H1 (cell line): ENCODE measurements around the gene SERPINB1. TPM values are rescaled to one million over a fixed set of nuclear protein-coding genes. Genes with fewer than 3 reads are reported as not detected.

ENCODE experiments used
- CTCF ChIA-PET: fragments of 300-600 bp; sonication (Branson Sonifier 250); formaldehyde crosslinking; loops from one replicate; lab custom pipeline; 2021; ENCODE audit not compliant: partially characterized antibody; lab: Charles Lee
- POLR2A ChIA-PET: fragments of 300-600 bp; sonication (Branson Sonifier 250); formaldehyde crosslinking; loops from one replicate; lab custom pipeline; 2021; ENCODE audit warnings: inconsistent platforms; ENCODE audit not compliant: partially characterized antibody; lab: Charles Lee
- DNase-seq, 2 experiments: peaks; one replicate each; pipeline versions ENCODE4 v3.0.0 to v3.0.0-alpha.2; 2010 to 2022; ENCODE audit warnings: low spot score in 2 of 2, low read depth in 1 of 2, mixed read lengths in 1 of 2
- FAIRE-seq: peaks from 2 replicates; lab custom pipeline; 2011; peaks lifted over from hg19 to GRCh38; lab: Jason Lieb, UNC
- H2AFZ ChIP-seq: 2 replicates; pipeline ENCODE4 v1.8.1; 2012; ENCODE audit warnings: low read length, inconsistent platforms
- H2AK5ac ChIP-seq: 2 replicates; pipeline ENCODE4 v1.6.1; 2013; ENCODE audit warnings: low read depth, low read length
- H2BK120ac ChIP-seq: replicated peaks from 2 replicates; pipeline ENCODE3; 2013; ENCODE audit warnings: low read depth, low read length, inconsistent platforms
- H2BK12ac ChIP-seq: 2 replicates; pipeline ENCODE4 v1.6.1; 2013; ENCODE audit warnings: low read depth, low read length
- H2BK15ac ChIP-seq: 2 replicates; pipeline ENCODE4 v1.6.1; 2013; ENCODE audit warnings: low read length
- H2BK20ac ChIP-seq: 2 replicates; pipeline ENCODE4 v1.6.1; 2013; ENCODE audit warnings: low read length
- H2BK5ac ChIP-seq: 2 replicates; pipeline ENCODE4 v1.6.1; 2013; ENCODE audit warnings: low read depth, low read length
- H3K14ac ChIP-seq: 2 replicates; pipeline ENCODE4 v1.6.1; 2013; ENCODE audit warnings: inconsistent platforms; ENCODE audit not compliant: insufficient read length
- H3K18ac ChIP-seq: 2 replicates; pipeline ENCODE4 v1.6.1; 2013; ENCODE audit warnings: low read length; ENCODE audit errors: extremely low read depth
- H3K23ac ChIP-seq: 2 replicates; pipeline ENCODE4 v1.6.1; 2013; ENCODE audit warnings: inconsistent platforms; ENCODE audit not compliant: insufficient read length
- H3K23me2 ChIP-seq: 2 replicates; pipeline ENCODE4 v1.6.1; 2013; ENCODE audit warnings: low read depth, low read length
- H3K27ac ChIP-seq: 2 replicates; pipeline ENCODE4 v1.6.1; 2011; ENCODE audit warnings: low read depth, low read length, inconsistent platforms
- H3K27me3 ChIP-seq, 4 experiments: replicated peaks in 1 of 4; 1 replicate in 1 of 4; 2 replicates in 3 of 4; pipeline versions ENCODE4 v1.6.1 to v1.8.1; 2011 to 2013; ENCODE audit warnings: low read length in 3 of 4, mild to moderate bottlenecking in 3 of 4, inconsistent platforms in 2 of 4, mixed read lengths in 2 of 4, moderate library complexity in 1 of 4; ENCODE audit not compliant: control insufficient read depth in 3 of 4, insufficient read depth in 3 of 4; ENCODE audit errors: extremely low read depth in 1 of 4
- H3K36me3 ChIP-seq, 4 experiments: 2 replicates each; pipeline versions ENCODE4 v1.6.1 to v1.8.1; 2011 to 2013; ENCODE audit warnings: mild to moderate bottlenecking in 4 of 4, low read length in 3 of 4, moderate library complexity in 2 of 4, control low read depth in 1 of 4, inconsistent platforms in 1 of 4; ENCODE audit not compliant: insufficient read depth in 4 of 4, control insufficient read depth in 2 of 4
- H3K4ac ChIP-seq: replicated peaks from 2 replicates; pipeline ENCODE3; 2013; ENCODE audit warnings: low read length, low read depth, mixed read lengths, inconsistent platforms; ENCODE audit not compliant: insufficient read length
- H3K4me1 ChIP-seq, 4 experiments: replicated peaks in 1 of 4; 1 replicate in 1 of 4; 2 replicates in 3 of 4; pipeline versions ENCODE4 v1.6.1 to v1.8.1; 2011 to 2013; ENCODE audit warnings: low read length in 3 of 4, inconsistent platforms in 2 of 4, mixed read lengths in 1 of 4; ENCODE audit not compliant: insufficient read depth in 4 of 4, control insufficient read depth in 3 of 4
- H3K4me2 ChIP-seq, 2 experiments: 2 replicates each; pipeline versions ENCODE4 v1.6.1 to v1.8.1; 2011 to 2013; ENCODE audit warnings: low read depth in 2 of 2, low read length in 2 of 2, control low read depth in 1 of 2, inconsistent platforms in 1 of 2, mild to moderate bottlenecking in 1 of 2; ENCODE audit not compliant: insufficient read depth in 1 of 2
- H3K4me3 ChIP-seq, 4 experiments: fragments of 200-600, 300-600 bp in 1 of 4; sonication (generic), shearing (Covaris generic), sonication (Bioruptor Twin) in 1 of 4; 2 replicates each; pipeline versions ENCODE4 v1.5.1 to v1.8.1; 2011 to 2016; ENCODE audit warnings: low read length in 4 of 4, low read depth in 3 of 4, control low read depth in 2 of 4, inconsistent platforms in 2 of 4, mild to moderate bottlenecking in 2 of 4, mixed read lengths in 1 of 4, moderate library complexity in 1 of 4; ENCODE audit not compliant: insufficient read depth in 2 of 4; ENCODE audit errors: extremely low read depth in 1 of 4
- H3K56ac ChIP-seq: replicated peaks from 2 replicates; pipeline ENCODE3; 2013; ENCODE audit warnings: low read depth, mild to moderate bottlenecking, mixed read lengths, low read length, inconsistent platforms; ENCODE audit not compliant: insufficient read length
- H3K79me1 ChIP-seq: 2 replicates; pipeline ENCODE4 v1.6.1; 2013; ENCODE audit warnings: low read depth, low read length, control low read depth
- H3K79me2 ChIP-seq, 2 experiments: 2 replicates each; pipeline versions ENCODE4 v1.6.1 to v1.8.1; 2012 to 2013; ENCODE audit warnings: low read length in 2 of 2, mild to moderate bottlenecking in 2 of 2, inconsistent platforms in 1 of 2; ENCODE audit not compliant: insufficient read depth in 2 of 2, control insufficient read depth in 1 of 2
- H3K9ac ChIP-seq, 4 experiments: replicated peaks in 1 of 4; 1 replicate in 1 of 4; 2 replicates in 3 of 4; pipeline versions ENCODE4 v1.6.1 to v1.8.1; 2011 to 2013; ENCODE audit warnings: low read depth in 3 of 4, low read length in 3 of 4, control low read depth in 2 of 4, mild to moderate bottlenecking in 2 of 4, moderate library complexity in 2 of 4, inconsistent platforms in 1 of 4; ENCODE audit errors: extremely low read depth in 1 of 4
- H3K9me3 ChIP-seq, 2 experiments: 2 replicates each; pipeline versions ENCODE4 v1.6.1 to v1.8.1; 2012 to 2013; ENCODE audit warnings: mild to moderate bottlenecking in 2 of 2, moderate library complexity in 2 of 2, control low read depth in 1 of 2, inconsistent platforms in 1 of 2, low read depth in 1 of 2, low read length in 1 of 2, mixed read lengths in 1 of 2; ENCODE audit not compliant: insufficient read depth in 2 of 2
- H4K20me1 ChIP-seq, 2 experiments: replicated peaks in 1 of 2; 2 replicates each; pipeline versions ENCODE3 to v1.8.1; 2011 to 2013; ENCODE audit warnings: inconsistent platforms in 2 of 2, low read length in 2 of 2, mild to moderate bottlenecking in 1 of 2; ENCODE audit not compliant: insufficient read depth in 2 of 2, control insufficient read depth in 1 of 2
- H4K5ac ChIP-seq: 2 replicates; pipeline ENCODE4 v1.6.1; 2013; ENCODE audit warnings: low read length, low read depth, mixed read lengths, inconsistent platforms; ENCODE audit not compliant: insufficient read length
- H4K8ac ChIP-seq: 2 replicates; pipeline ENCODE4 v1.8.0; 2013; ENCODE audit warnings: mild to moderate bottlenecking, moderate library complexity, low read length, inconsistent platforms; ENCODE audit not compliant: insufficient read depth; ENCODE audit errors: extremely low read depth
- H4K91ac ChIP-seq: replicated peaks from 2 replicates; pipeline ENCODE3; 2013; ENCODE audit warnings: low read length, mixed read lengths, inconsistent platforms; ENCODE audit not compliant: insufficient read length
- ATF2 ChIP-seq: IDR thresholded peaks from 2 replicates; pipeline ENCODE4 v1.6.1; 2012; ENCODE audit warnings: low read length, inconsistent platforms
- ATF3 ChIP-seq: IDR thresholded peaks from 2 replicates; pipeline ENCODE4 v1.6.1; 2011; ENCODE audit warnings: low read depth, mild to moderate bottlenecking, low read length; ENCODE audit not compliant: insufficient read depth
- EGR1 ChIP-seq: IDR thresholded peaks from 2 replicates; pipeline ENCODE4 v1.6.1; 2011; ENCODE audit warnings: low read depth, low read length, borderline replicate concordance
- HDAC2 ChIP-seq, 2 experiments: fragments of 300-600 bp in 1 of 2; sonication (generic) in 1 of 2; IDR thresholded peaks; 2 replicates each; pipeline ENCODE4 v1.6.1; 2011 to 2012; ENCODE audit warnings: low read depth in 2 of 2, low read length in 2 of 2, mild to moderate bottlenecking in 2 of 2, moderate library complexity in 2 of 2, borderline replicate concordance in 1 of 2, inconsistent platforms in 1 of 2
- RAD21 ChIP-seq, 2 experiments: IDR thresholded peaks in 1 of 2; conservative IDR thresholded peaks in 1 of 2; 2 replicates each; pipeline ENCODE4 v1.6.1; 2011; ENCODE audit warnings: low read depth in 2 of 2, low read length in 2 of 2, improper control_type of control experiment in 1 of 2, inconsistent platforms in 1 of 2, mild to moderate bottlenecking in 1 of 2, moderate library complexity in 1 of 2
- SUZ12 ChIP-seq: fragments of 200-600 bp; sonication (generic); IDR thresholded peaks from 2 replicates; pipeline ENCODE4 v1.6.1; 2012; ENCODE audit warnings: mild to moderate bottlenecking, inconsistent platforms, low read length, moderate library complexity, mixed read lengths
- TAF7 ChIP-seq: optimal IDR thresholded peaks from 2 replicates; pipeline ENCODE3; 2011; ENCODE audit warnings: low read depth, mild to moderate bottlenecking, inconsistent platforms, low read length, moderate library complexity, borderline replicate concordance
- TCF12 ChIP-seq: IDR thresholded peaks from 2 replicates; pipeline ENCODE4 v1.6.1; 2011; ENCODE audit warnings: low read depth, mild to moderate bottlenecking, low read length
- WGBS, 2 experiments: shearing (Covaris generic) in 1 of 2; methylation state at CpG; one replicate each; pipeline versions ENCODE4 v1.1.6 to v1.1.7; 2013 to 2015; ENCODE audit warnings: low lambda C conversion rate in 2 of 2, mixed read lengths in 2 of 2, inconsistent platforms in 1 of 2, low coverage in 1 of 2, missing lambda C conversion rate in 1 of 2; ENCODE audit not compliant: insufficient replicate concordance in 2 of 2, insufficient coverage in 1 of 2, insufficient read length in 1 of 2; ENCODE audit errors: extremely low coverage in 1 of 2, missing lambda C conversion rate in 1 of 2; 5-methylcytosine and 5-hydroxymethylcytosine counted together
- polyA plus RNA-seq, 7 experiments: library from polyadenylated mRNA; depleted of rRNA in 3 of 7; stranded (reverse) in 5 of 7; unstranded in 2 of 7; fragments of >200 nt in 5 of 7; fragments of 200-250 nt in 2 of 7; gene quantifications; 1 replicate in 5 of 7; 2 replicates in 1 of 7; 4 replicates in 1 of 7; pipeline versions ENCODE4 v1.2.1 to v1.2.3, GENCODE V29; 2011 to 2013; ENCODE audit warnings: missing spikeins in 2 of 7, mixed read lengths in 2 of 7
- total RNA-seq: library from RNA; stranded (reverse); fragmentation: NEBNext Ultra II Directional; extraction: Animal tissue kit (Norgen Biotek cat#: 25700); gene quantifications from 2 replicates; pipeline ENCODE4 v1.2.1, GENCODE V29; 2021

SERPINB1 gene
- total and polyA plus RNA-seq, 2 of the 8 experiments (the other 6 are each of a cell fraction or from before 2014, with no cell fraction given) = 8.1 to 17.3 TPM

- CTCF ChIA-PET = interaction anchor here (0.6 to 1.9 kb wide), 5 partner anchors 21 to 80 kb away, joined by 3 to 9 read pairs (median 4); no protein-coding TSS in a partner anchor
- Histone ChIP-seq H3K79me2 (no peaks in the 10 kb centered on the region), H3K36me3 (peaks cover 0 to 3% (median 0%) of the 10 kb centered on the region in 4 experiments; a peak in 1 of 8 replicates), H3K14ac (no peak overlapping the region), H2BK15ac (0 out of 2 replicates have a peak overlapping the region, but pooled peaks have one; percentile 63), H3K9ac (no peak overlapping the region), H4K8ac (no peak overlapping the region), H2BK12ac (peak overlapping the region; percentile 61; the same call in 1 of the 2 replicates), H2BK120ac (no peak overlapping the region), H3K4me2 (no peak overlapping the region), H2AFZ (no peak overlapping the region), H3K23me2 (peaks cover 8% of the 10 kb centered on the region), H3K4me3 (no peak overlapping the region), H2BK20ac (peak overlapping the region; percentile 94; the same call in 1 of the 2 replicates), H3K18ac (no peak overlapping the region), H3K56ac (no peak overlapping the region)
- 98% methylated on average over 2 of the region's 2 CpGs; no CpG with 5 or more reads in 1 of the 2 experiments for WGBS, 2 experiments
- FAIRE-seq = no peak
- TF ChIP-seq RAD21 (IDR thresholded peaks at IDR 0.05 in 1 of 2, conservative IDR thresholded peaks at IDR 0.05 in 1 of 2; ENCODE audit: low read depth in 2 of 2, low read length in 2 of 2) (no peak), ATF3 (no peak), TCF12 (no peak), SUZ12 (no peak), EGR1 (no peak), HDAC2 (IDR thresholded peaks at IDR 0.05; ENCODE audit: borderline replicate concordance in 1 of 2, low read depth in 2 of 2, low read length in 2 of 2) (no peak), TAF7 (no peak), ATF2 (no peak)
- TF ChIP-seq, all 59 proteins: peak for 0
- no peak overlapping the region for H4K91ac ChIP-seq
- H3K9me3 ChIP-seq = no peaks in the 10 kb centered on the region
- 0 out of 2 replicates have a peak overlapping the region, but pooled peaks have one; percentile 60 for H2BK5ac ChIP-seq
- POLR2A ChIA-PET = interaction anchor here (0.9 to 4.7 kb wide), 6 partner anchors 14 to 127 kb away, joined by 3 to 19 read pairs (median 4); no protein-coding TSS in a partner anchor
- H4K5ac ChIP-seq = no peak overlapping the region
- H3K27me3 ChIP-seq = peaks cover 0 to 7% (median 6%) of the 10 kb centered on the region in 4 experiments; a peak in 3 of 7 replicates
- peaks cover 12 to 17% (median 12%) of the 10 kb centered on the region in 4 experiments for H3K4me1 ChIP-seq
- DNase-seq = no peak
- H4K20me1 ChIP-seq = no peaks in the 10 kb centered on the region
- no peaks in the 10 kb centered on the region for H3K79me1 ChIP-seq
- no peak overlapping the region for H3K23ac ChIP-seq
- no peak overlapping the region for H2AK5ac ChIP-seq
- H3K4ac ChIP-seq = no peak overlapping the region
- no peak overlapping the region for H3K27ac ChIP-seq
Observed at GRCh38 chr6:2871102-2871501, 29.4 kb upstream of the SERPINB1 start.
